Left lung (tissue), 10 donors: ENCODE results near the gene ZFP3. TPM values are rescaled to one million over a fixed set of nuclear protein-coding genes. Genes with fewer than 3 reads are reported as not detected.

ENCODE experiments used
- ATAC-seq: fragments of 200-7000 bp; cut with Tn5 transposase; one replicate; pipeline ENCODE4 v1.9.1; 2020; ENCODE audit warnings: moderate library complexity
- DNase-seq, 4 donors: peaks; one replicate each; pipeline ENCODE4 v3.0.0-alpha.2; 2013 to 2020
- H3K27ac ChIP-seq, 2 donors: fragments of 200-600 bp; sonication (generic) in 1 of 2; one replicate each; pipeline versions ENCODE4 v1.5.0 to v1.8.0; 2020 to 2021
- H3K27me3 ChIP-seq, 2 donors: fragments of 200-600 bp; sonication (generic) in 1 of 2; one replicate each; pipeline versions ENCODE4 v1.5.0 to v1.8.0; 2020 to 2021
- H3K36me3 ChIP-seq, 2 donors: fragments of 200-600 bp; sonication (generic) in 1 of 2; one replicate each; pipeline versions ENCODE4 v1.5.0 to v1.8.0; 2020 to 2021
- H3K4me1 ChIP-seq, 2 donors: fragments of 200-600 bp; one replicate each; pipeline ENCODE4 v1.8.0; 2021
- H3K4me3 ChIP-seq, 2 donors: fragments of 200-600 bp; sonication (generic) in 1 of 2; one replicate each; pipeline versions ENCODE4 v1.5.0 to v1.8.0; 2020 to 2021; ENCODE audit warnings: mild to moderate bottlenecking in 1 of 2
- H3K9me3 ChIP-seq, 2 donors: fragments of 200-600 bp; sonication (generic) in 1 of 2; one replicate each; pipeline versions ENCODE4 v1.5.0 to v1.8.0; 2020 to 2021
- intact Hi-C, 2 donors: fragments of 100-400 bp; cut with DNase I; formaldehyde crosslinking; loops; one replicate each; pipeline versions ENCODE4 v1.11.2 to v1.14.2; 2022
- polyA plus RNA-seq, 6 donors: library from polyadenylated mRNA; unstranded; fragments of 120-200 nt; gene quantifications; one replicate each; pipeline ENCODE4 v1.2.1, GENCODE V29; 2013; ENCODE audit not compliant: insufficient read length in 6 of 6
- total RNA-seq, 2 donors: library from RNA; stranded (reverse); fragmentation: NEBNext Ultra II Directional; extraction: Animal tissue kit (Norgen Biotek cat#: 25700); gene quantifications; one replicate each; pipeline ENCODE4 v1.2.1, GENCODE V29; 2021
- TF ChIP-seq, protein P1 (sequence below), 2 donors: fragments of 200-600 bp; sonication (generic) in 1 of 2; IDR thresholded peaks; one replicate each; pipeline versions ENCODE4 v1.5.0 to v1.8.0; 2021; ENCODE audit warnings: antibody characterized with exemption in 2 of 2
- donor health status: DM: no; HTN: yes; CAD: no.
- donor health status: DM: no; HTN: no; CAD: no.

ZFP3 gene
- total and polyA plus RNA-seq, 8 donors, result 4.9 to 10.3 (median 9.3) TPM

DNA sequence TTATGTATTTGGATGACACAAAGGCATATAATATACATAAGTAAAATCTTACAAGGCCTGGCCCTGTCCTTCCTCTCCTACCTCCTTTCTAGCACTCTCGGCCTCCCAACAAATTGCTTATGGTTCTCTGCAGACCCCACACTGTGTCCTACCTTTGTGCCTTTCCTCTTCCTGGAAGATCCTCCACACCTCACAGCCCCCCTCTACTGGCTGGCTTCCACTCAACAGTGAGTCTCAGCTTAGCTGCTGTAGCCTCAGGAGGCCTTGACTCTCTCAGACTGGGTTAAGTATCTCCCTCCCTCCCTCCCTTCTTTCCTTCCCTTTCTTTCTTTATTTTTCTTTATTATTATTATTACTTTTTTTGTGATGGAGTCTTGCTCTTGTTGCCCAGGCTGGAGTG lies 34.7 kb upstream of the ZFP3 start:
- no peak overlapping the region for H3K4me3 ChIP-seq
- no peaks in the 10 kb centered on the region for H3K9me3 ChIP-seq
- intact Hi-C loops, result no loop called here
- H3K27ac ChIP-seq, result no peak overlapping the region
- no peaks in the 10 kb centered on the region for H3K36me3 ChIP-seq
- TF ChIP-seq, protein P1, sequence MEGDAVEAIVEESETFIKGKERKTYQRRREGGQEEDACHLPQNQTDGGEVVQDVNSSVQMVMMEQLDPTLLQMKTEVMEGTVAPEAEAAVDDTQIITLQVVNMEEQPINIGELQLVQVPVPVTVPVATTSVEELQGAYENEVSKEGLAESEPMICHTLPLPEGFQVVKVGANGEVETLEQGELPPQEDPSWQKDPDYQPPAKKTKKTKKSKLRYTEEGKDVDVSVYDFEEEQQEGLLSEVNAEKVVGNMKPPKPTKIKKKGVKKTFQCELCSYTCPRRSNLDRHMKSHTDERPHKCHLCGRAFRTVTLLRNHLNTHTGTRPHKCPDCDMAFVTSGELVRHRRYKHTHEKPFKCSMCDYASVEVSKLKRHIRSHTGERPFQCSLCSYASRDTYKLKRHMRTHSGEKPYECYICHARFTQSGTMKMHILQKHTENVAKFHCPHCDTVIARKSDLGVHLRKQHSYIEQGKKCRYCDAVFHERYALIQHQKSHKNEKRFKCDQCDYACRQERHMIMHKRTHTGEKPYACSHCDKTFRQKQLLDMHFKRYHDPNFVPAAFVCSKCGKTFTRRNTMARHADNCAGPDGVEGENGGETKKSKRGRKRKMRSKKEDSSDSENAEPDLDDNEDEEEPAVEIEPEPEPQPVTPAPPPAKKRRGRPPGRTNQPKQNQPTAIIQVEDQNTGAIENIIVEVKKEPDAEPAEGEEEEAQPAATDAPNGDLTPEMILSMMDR (IDR thresholded peaks at IDR 0.05), result no peak
- ATAC-seq (no peak), DNase-seq (no peak)
- H3K27me3 ChIP-seq, result no peaks in the 10 kb centered on the region
- no peaks in the 10 kb centered on the region for H3K4me1 ChIP-seq

DNA sequence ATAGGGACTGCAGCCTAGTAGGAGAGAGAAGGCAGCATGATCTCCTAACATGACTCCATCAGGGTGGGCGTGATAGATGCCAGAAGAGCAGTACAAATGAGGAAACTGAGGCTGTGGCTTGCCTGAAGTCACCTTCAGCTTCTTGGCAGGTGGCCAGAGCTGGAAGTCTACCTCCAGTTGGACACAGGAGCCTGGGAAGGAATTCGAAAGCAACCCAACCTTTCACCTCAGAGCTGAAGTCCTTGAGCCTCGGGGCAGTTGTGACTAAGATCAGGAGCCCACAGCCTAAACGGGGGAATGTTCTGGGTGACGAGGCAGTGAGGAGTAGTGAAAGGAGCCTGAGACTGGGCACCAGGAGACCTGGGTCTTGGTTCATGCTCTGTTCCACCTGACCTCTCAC lies 33.6 kb upstream of the ZFP3 start:
- Histone ChIP-seq H3K27me3 (no peaks in the 10 kb centered on the region), H3K4me3 (no peak overlapping the region), H3K9me3 (no peaks in the 10 kb centered on the region), H3K27ac (no peak overlapping the region), H3K36me3 (no peaks in the 10 kb centered on the region), H3K4me1 (no peaks in the 10 kb centered on the region)
- no peak for DNase-seq
- intact Hi-C loops, result no loop called here
- TF ChIP-seq, protein P1 (IDR thresholded peaks at IDR 0.05), result no peak
- no peak for ATAC-seq

DNA sequence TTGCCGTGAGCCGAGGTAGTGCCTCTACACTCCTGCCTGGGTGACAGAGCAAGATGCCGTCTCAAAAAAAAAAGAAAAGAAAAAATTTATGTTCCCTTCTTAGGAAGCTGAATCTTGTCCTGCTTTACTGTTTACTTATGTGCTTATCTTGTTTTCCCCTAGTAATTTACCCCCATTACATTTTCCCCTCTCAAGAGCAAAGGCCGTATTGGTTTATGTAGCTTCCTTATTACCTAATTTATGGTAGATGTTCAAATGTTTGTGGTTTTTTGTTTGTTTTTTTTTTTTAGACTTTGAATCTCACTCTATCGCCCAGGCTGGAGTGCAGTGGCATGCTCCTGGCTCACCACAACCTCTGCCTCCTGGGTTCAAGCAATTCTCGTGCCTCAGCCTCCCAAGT lies 32.8 kb upstream of the ZFP3 start:
- intact Hi-C loops, result no loop called here
- Histone ChIP-seq H3K4me3 (no peak overlapping the region), H3K9me3 (no peaks in the 10 kb centered on the region), H3K27me3 (no peaks in the 10 kb centered on the region), H3K36me3 (no peaks in the 10 kb centered on the region), H3K27ac (no peak overlapping the region), H3K4me1 (no peaks in the 10 kb centered on the region)
- TF ChIP-seq, protein P1 (IDR thresholded peaks at IDR 0.05), result no peak
- ATAC-seq (no peak), DNase-seq (no peak)

- TF ChIP-seq, protein P1 (IDR thresholded peaks at IDR 0.05), result no peak
- H3K9me3 ChIP-seq, result no peaks in the 10 kb centered on the region
- DNase-seq (no peak), ATAC-seq (no peak)
- H3K27me3 ChIP-seq, result no peaks in the 10 kb centered on the region
- H3K36me3 ChIP-seq, result no peaks in the 10 kb centered on the region
- no peak overlapping the region for H3K27ac ChIP-seq
- intact Hi-C loops, result no loop called here
- no peaks in the 10 kb centered on the region for H3K4me1 ChIP-seq
- no peak overlapping the region for H3K4me3 ChIP-seq
Measured at GRCh38 chr17:5047446-5047845, 30.8 kb upstream of the ZFP3 start.

DNA sequence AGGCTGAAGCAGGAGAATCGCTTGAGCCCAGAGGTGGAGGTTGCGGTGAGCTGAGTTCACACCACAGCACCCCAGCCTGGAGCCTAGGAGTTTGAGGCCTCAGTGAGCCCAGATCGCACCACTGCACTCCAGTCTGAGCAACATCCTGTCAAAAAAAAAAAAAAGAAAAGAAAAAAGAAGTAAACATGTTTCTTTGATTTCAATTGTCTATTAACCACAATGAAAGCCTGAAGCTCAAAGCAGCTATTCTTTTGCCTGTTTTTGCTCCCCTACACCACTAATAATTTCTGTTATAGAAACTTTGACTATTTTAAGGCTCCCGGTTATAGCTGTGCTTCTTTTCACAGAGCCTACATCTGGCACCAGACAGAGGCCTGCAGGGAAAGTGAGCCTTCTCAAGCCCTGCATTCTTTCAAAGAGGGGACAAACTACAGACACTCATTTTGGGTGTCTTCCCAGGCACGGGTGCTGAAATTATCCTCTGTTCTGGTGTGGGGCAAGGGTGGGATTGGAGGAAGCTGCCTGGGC lies 28.9 kb upstream of the ZFP3 start:
- TF ChIP-seq, protein P1 (IDR thresholded peaks at IDR 0.05), result no peak
- ATAC-seq (no peak), DNase-seq (no peak)
- intact Hi-C loops, result no loop called here
- Histone ChIP-seq H3K27ac (peak overlapping the region; percentile 28 to 42), H3K9me3 (no peaks in the 10 kb centered on the region), H3K4me3 (no peak overlapping the region), H3K27me3 (no peaks in the 10 kb centered on the region), H3K4me1 (no peaks in the 10 kb centered on the region), H3K36me3 (no peaks in the 10 kb centered on the region)
